ENCODE data around the gene RASGEF1C. TPM values are rescaled to one million over a fixed set of nuclear protein-coding genes. Genes with fewer than 3 reads are reported as not detected.
"Not testable (repeated sequence)": the region's sequence is repeated elsewhere in the genome, so short reads cannot be mapped to it uniquely, and the experiment has no call there.

Gene RASGEF1C
- total RNA-seq, 2 experiments from 2014 or later = not detected

GRCh38 chr5:180210077-180210476 is 1.1 kb upstream of the RASGEF1C start:
- H3K27me3 Mint-ChIP-seq = peaks cover 30% of the 10 kb centered on the region
- CTCF ChIA-PET = interaction anchor here (0.6 to 2.9 kb wide), 7 partner anchors 8 to 409 kb away, joined by 3 to 15 read pairs (median 3); no protein-coding TSS in a partner anchor
- ATAC-seq; POLR2A ChIA-PET; DNase-seq; intact Hi-C loops (cut with DNase I, micrococcal nuclease); H3K9me3 Mint-ChIP-seq (ENCODE audit: low read depth); H3K4me1 Mint-ChIP-seq; H3K4me3 Mint-ChIP-seq; H3K27ac Mint-ChIP-seq; H3K36me3 Mint-ChIP-seq (ENCODE audit: low read depth): not testable (repeated sequence)

GRCh38 chr5:180208435-180209081 is 453 bp downstream of the RASGEF1C start:
- intact Hi-C loops (cut with DNase I, micrococcal nuclease) = loop anchor here (1.0 kb wide), 1 partner anchor 81 kb away; no protein-coding TSS in a partner anchor
- Mint-ChIP-seq H3K4me1 (peaks cover 8% of the 10 kb centered on the region), H3K27me3 (peaks cover 40% of the 10 kb centered on the region), H3K9me3 (ENCODE audit: low read depth) (no peaks in the 10 kb centered on the region), H3K27ac (no peak overlapping the region), H3K4me3 (peak overlapping the region; percentile 25), H3K36me3 (ENCODE audit: low read depth) (no peaks in the 10 kb centered on the region)
- DNase-seq (peak; percentile 45), ATAC-seq (peak; percentile 50)
- CTCF ChIA-PET = interaction anchor here (0.6 to 2.9 kb wide), 13 partner anchors 9 to 651 kb away, joined by 3 to 15 read pairs (median 3); no protein-coding TSS in a partner anchor
- POLR2A ChIA-PET = no interaction called here

- Mint-ChIP-seq H3K9me3 (ENCODE audit: low read depth) (no peaks in the 10 kb centered on the region), H3K27me3 (peaks cover 40% of the 10 kb centered on the region), H3K4me3 (peak overlapping the region; percentile 25), H3K4me1 (peaks cover 8% of the 10 kb centered on the region), H3K36me3 (ENCODE audit: low read depth) (no peaks in the 10 kb centered on the region), H3K27ac (no peak overlapping the region)
- ATAC-seq (no peak), DNase-seq (no peak)
- ChIA-PET POLR2A (no interaction called here), CTCF (interaction anchor here (0.5 to 2.9 kb wide), 9 partner anchors 23 to 442 kb away, joined by 3 to 15 read pairs (median 3); no protein-coding TSS in a partner anchor)
- intact Hi-C loops (cut with DNase I, micrococcal nuclease) = no loop called here
Observed at GRCh38 chr5:180208038-180208434, 975 bp downstream of the RASGEF1C start.

DNA sequence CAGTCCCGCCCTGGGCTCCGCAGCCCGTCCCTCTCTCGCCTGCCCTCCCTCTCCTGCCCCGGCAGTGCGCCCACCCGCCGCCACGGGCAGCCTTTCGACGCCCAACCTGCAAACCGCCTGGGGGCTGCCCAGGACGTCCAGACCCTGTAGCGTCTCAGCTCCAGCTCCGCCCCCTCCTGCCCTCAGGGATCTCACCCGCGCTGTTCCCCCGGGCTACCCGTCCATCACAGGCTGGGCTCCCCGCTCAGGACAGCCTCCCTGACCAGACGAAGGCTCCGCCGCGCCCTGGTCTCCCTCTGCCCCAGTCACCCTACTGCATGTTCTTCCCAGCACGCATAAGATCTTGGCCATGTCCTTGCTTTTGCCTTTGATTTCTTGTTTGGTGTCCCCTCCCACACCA is 1.4 kb downstream of the RASGEF1C start:
- no peak for DNase-seq
- CTCF ChIA-PET = interaction anchor here (0.5 to 2.9 kb wide), 5 partner anchors 11 to 443 kb away, joined by 3 to 15 read pairs (median 3); no protein-coding TSS in a partner anchor
- H3K4me1 Mint-ChIP-seq = peaks cover 8% of the 10 kb centered on the region
- intact Hi-C loops (cut with DNase I, micrococcal nuclease) = no loop called here
- no peak overlapping the region for H3K4me3 Mint-ChIP-seq
- H3K27ac Mint-ChIP-seq = no peak overlapping the region
- H3K36me3 Mint-ChIP-seq (ENCODE audit: low read depth) = no peaks in the 10 kb centered on the region
- peaks cover 37% of the 10 kb centered on the region for H3K27me3 Mint-ChIP-seq
- POLR2A ChIA-PET = no interaction called here
- no peaks in the 10 kb centered on the region for H3K9me3 Mint-ChIP-seq (ENCODE audit: low read depth)
- no peak for ATAC-seq

- ATAC-seq (no peak), DNase-seq (no peak)
- CTCF ChIA-PET = interaction anchor here (0.7 to 1.7 kb wide), 4 partner anchors 10 to 406 kb away, joined by 3 to 8 read pairs (median 6); no protein-coding TSS in a partner anchor
- H3K4me1 Mint-ChIP-seq = peaks cover 8% of the 10 kb centered on the region
- no peak overlapping the region for H3K4me3 Mint-ChIP-seq
- intact Hi-C loops (cut with DNase I, micrococcal nuclease) = no loop called here
- no peaks in the 10 kb centered on the region for H3K9me3 Mint-ChIP-seq (ENCODE audit: low read depth)
- no peaks in the 10 kb centered on the region for H3K36me3 Mint-ChIP-seq (ENCODE audit: low read depth)
- peaks cover 37% of the 10 kb centered on the region for H3K27me3 Mint-ChIP-seq
- H3K27ac Mint-ChIP-seq = no peak overlapping the region
- POLR2A ChIA-PET = no interaction called here
Observed at GRCh38 chr5:180206993-180207392, 2.0 kb downstream of the RASGEF1C start.

GRCh38 chr5:180205916-180206315 is 3.1 kb downstream of the RASGEF1C start:
- DNase-seq = no peak
- intact Hi-C loops (cut with DNase I, micrococcal nuclease) = no loop called here
- Mint-ChIP-seq H3K9me3 (ENCODE audit: low read depth) (no peaks in the 10 kb centered on the region), H3K27me3 (peaks cover 37% of the 10 kb centered on the region), H3K36me3 (ENCODE audit: low read depth) (no peaks in the 10 kb centered on the region), H3K27ac (no peak overlapping the region), H3K4me3 (no peak overlapping the region), H3K4me1 (peaks cover 8% of the 10 kb centered on the region)
- CTCF ChIA-PET = interaction anchor here (1.4 to 1.7 kb wide), 2 partner anchors 9 to 123 kb away, joined by 7 to 8 read pairs; no protein-coding TSS in a partner anchor
- POLR2A ChIA-PET = no interaction called here
- ATAC-seq = no peak

- DNase-seq (no peak), ATAC-seq (no peak)
- H3K9me3 Mint-ChIP-seq (ENCODE audit: low read depth) = no peaks in the 10 kb centered on the region
- peaks cover 34% of the 10 kb centered on the region for H3K27me3 Mint-ChIP-seq
- ChIA-PET CTCF (no interaction called here), POLR2A (no interaction called here)
- intact Hi-C loops (cut with DNase I, micrococcal nuclease) = loop anchor here in 1 of 2 experiments (5.0 kb wide), 1 partner anchor 123 kb away; no protein-coding TSS in a partner anchor
- peaks cover 8% of the 10 kb centered on the region for H3K4me1 Mint-ChIP-seq
- H3K27ac Mint-ChIP-seq = no peak overlapping the region
- no peaks in the 10 kb centered on the region for H3K36me3 Mint-ChIP-seq (ENCODE audit: low read depth)
- no peak overlapping the region for H3K4me3 Mint-ChIP-seq
Observed at GRCh38 chr5:180204276-180204819, 4.7 kb downstream of the RASGEF1C start.

DNA sequence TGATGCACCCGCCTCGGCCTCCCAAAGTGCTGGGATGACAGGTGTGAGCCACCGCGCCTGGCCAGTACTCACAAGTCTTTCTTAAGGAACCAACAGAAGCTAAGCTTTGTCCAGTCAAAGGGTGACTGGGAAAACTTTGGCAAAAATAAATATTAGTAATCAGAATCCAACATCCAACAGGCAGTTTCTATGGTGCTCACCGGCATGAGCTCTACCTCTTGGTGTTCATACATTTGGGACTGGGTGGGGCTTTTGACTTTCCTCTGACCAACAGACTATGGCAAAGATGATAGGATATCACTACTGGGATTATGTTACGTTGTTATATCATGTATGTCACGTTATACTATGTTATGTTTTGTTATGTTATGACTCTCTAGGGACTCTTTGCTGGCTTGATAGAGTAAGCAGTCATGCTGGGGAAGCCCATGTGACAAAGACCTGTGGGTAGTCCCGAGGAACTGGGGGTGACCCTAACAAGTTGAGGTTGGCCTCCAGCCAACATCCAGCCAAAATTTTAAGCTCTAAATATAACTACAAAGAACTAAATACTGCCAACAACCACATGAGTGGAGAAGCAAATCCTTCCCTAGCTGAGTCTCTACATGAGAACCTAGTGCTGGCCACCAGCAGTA is 6.0 kb downstream of the RASGEF1C start:
- ChIA-PET POLR2A (no interaction called here), CTCF (interaction anchor here (0.6 to 2.7 kb wide), 4 partner anchors 49 to 196 kb away, joined by 3 to 10 read pairs (median 3); no protein-coding TSS in a partner anchor)
- Mint-ChIP-seq H3K9me3 (ENCODE audit: low read depth) (no peaks in the 10 kb centered on the region), H3K36me3 (ENCODE audit: low read depth) (no peaks in the 10 kb centered on the region), H3K27me3 (peaks cover 29% of the 10 kb centered on the region), H3K27ac (no peak overlapping the region), H3K4me1 (peaks cover 4% of the 10 kb centered on the region), H3K4me3 (no peak overlapping the region)
- intact Hi-C loops (cut with DNase I, micrococcal nuclease) = loop anchor here in 1 of 2 experiments (5.0 kb wide), 1 partner anchor 124 kb away; no protein-coding TSS in a partner anchor
- peak; percentile 60 for ATAC-seq
- DNase-seq = no peak

DNA sequence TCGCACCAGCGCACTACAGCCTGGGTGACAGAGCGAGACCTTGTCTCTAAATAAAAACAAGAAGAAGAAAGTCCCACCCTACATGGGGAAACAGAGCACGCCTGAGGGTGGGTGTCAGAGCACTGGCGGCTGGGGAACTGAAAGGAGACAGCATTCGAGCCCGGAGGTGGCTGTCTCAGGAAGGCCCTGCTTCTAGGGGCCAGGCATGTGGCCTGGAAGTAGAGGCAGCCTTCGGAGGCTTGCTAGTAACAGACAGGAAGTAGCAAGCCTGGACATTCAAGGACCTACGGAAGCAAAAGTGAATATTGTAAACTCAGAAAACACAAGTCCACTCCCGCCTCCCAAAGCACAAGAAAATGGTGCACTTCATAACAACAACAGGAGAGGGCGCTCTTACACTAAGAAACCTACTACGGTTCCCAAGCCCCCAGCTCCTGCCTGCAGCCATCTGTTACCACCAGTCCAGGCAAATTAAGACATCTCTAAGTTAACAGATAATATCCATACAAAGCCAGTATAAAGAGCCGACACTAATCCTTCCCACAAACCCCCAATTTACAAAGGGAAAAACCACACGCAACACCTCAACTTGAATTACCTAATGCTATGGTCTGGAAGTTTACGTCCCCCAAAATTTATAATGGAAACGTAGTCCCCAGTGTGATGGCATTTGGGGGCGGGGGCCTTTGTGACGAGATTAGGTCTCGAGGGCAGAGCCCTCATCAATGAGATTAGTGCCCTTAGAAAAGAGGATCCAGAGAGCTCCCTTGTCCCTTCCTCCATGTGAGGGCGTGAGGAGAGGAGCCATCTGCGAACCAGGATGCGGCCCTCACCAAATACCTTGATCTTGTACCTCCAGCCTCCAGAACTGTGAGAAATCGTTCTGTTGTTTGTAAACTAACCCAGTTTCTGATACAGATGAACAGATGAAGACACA is 7.7 kb downstream of the RASGEF1C start:
- CTCF ChIA-PET = interaction anchor here (2.7 kb wide), 1 partner anchor 114 kb away, joined by 10 read pairs; no protein-coding TSS in a partner anchor

GRCh38 chr5:180199390-180199789 is 9.6 kb downstream of the RASGEF1C start:
- H3K36me3 Mint-ChIP-seq (ENCODE audit: low read depth) = no peaks in the 10 kb centered on the region
- DNase-seq = no peak
- ChIA-PET CTCF (interaction anchor here (0.6 to 1.0 kb wide), 2 partner anchors 10 to 116 kb away, joined by 3 read pairs; partner anchors contain the start of gene RASGEF1C), POLR2A (no interaction called here)
- no peak overlapping the region for H3K4me3 Mint-ChIP-seq
- H3K4me1 Mint-ChIP-seq = no peaks in the 10 kb centered on the region
- H3K27me3 Mint-ChIP-seq = peaks cover 17% of the 10 kb centered on the region
- no peak for ATAC-seq
- no peaks in the 10 kb centered on the region for H3K9me3 Mint-ChIP-seq (ENCODE audit: low read depth)
- no peak overlapping the region for H3K27ac Mint-ChIP-seq
- intact Hi-C loops (cut with DNase I, micrococcal nuclease) = no loop called here

More for the DNA sequence above, 7.7 kb downstream of the RASGEF1C start:
- Mint-ChIP-seq H3K36me3 (ENCODE audit: low read depth) (no peaks in the 10 kb centered on the region), H3K9me3 (ENCODE audit: low read depth) (no peaks in the 10 kb centered on the region), H3K4me3 (no peak overlapping the region), H3K4me1 (no peaks in the 10 kb centered on the region), H3K27me3 (peaks cover 21% of the 10 kb centered on the region), H3K27ac (no peak overlapping the region)
- ATAC-seq (no peak), DNase-seq (peak; percentile 38)
- intact Hi-C loops (cut with DNase I, micrococcal nuclease) = loop anchor here in 1 of 2 experiments (1.0 to 5.0 kb wide), 2 partner anchors 114 to 126 kb away; no protein-coding TSS in a partner anchor
- POLR2A ChIA-PET = no interaction called here

DNA sequence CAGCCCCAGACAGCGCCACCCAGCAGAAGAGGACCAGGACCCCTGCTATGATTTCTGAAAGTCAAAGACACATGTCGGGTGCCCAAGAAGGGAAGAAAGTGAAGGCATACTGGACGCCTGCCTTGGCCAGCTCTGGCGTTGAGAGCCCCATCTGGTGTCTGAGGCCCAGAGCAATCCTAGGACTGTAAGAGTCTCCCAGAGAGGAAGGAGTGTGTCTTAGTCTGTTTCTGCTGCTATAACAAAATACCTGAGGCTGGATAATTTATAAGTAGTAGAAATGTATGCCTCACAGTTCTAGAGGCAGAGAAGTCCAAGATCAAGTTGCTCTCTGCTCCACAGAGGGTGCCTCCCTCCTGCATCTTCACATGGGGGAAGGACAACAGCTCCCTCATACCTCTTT is 10.8 kb downstream of the RASGEF1C start:
- no peaks in the 10 kb centered on the region for H3K4me1 Mint-ChIP-seq
- DNase-seq = no peak
- ChIA-PET CTCF (no interaction called here), POLR2A (no interaction called here)
- H3K27ac Mint-ChIP-seq = no peak overlapping the region
- ATAC-seq = no peak
- no peak overlapping the region for H3K4me3 Mint-ChIP-seq
- no peaks in the 10 kb centered on the region for H3K9me3 Mint-ChIP-seq (ENCODE audit: low read depth)
- intact Hi-C loops (cut with DNase I, micrococcal nuclease) = no loop called here
- H3K36me3 Mint-ChIP-seq (ENCODE audit: low read depth) = no peaks in the 10 kb centered on the region
- H3K27me3 Mint-ChIP-seq = peaks cover 10% of the 10 kb centered on the region

Measured in activated CD4-positive, alpha-beta T cell treated with anti-CD3 and anti-CD28 coated beads for 36 hours (primary cell).